ENCODE data around the gene ATG9A. TPM values are rescaled to one million over a fixed set of nuclear protein-coding genes. Genes with fewer than 3 reads are reported as not detected.

ATG9A gene
- total RNA-seq, 1 donor from 2014 or later: 59.0 TPM

DNA sequence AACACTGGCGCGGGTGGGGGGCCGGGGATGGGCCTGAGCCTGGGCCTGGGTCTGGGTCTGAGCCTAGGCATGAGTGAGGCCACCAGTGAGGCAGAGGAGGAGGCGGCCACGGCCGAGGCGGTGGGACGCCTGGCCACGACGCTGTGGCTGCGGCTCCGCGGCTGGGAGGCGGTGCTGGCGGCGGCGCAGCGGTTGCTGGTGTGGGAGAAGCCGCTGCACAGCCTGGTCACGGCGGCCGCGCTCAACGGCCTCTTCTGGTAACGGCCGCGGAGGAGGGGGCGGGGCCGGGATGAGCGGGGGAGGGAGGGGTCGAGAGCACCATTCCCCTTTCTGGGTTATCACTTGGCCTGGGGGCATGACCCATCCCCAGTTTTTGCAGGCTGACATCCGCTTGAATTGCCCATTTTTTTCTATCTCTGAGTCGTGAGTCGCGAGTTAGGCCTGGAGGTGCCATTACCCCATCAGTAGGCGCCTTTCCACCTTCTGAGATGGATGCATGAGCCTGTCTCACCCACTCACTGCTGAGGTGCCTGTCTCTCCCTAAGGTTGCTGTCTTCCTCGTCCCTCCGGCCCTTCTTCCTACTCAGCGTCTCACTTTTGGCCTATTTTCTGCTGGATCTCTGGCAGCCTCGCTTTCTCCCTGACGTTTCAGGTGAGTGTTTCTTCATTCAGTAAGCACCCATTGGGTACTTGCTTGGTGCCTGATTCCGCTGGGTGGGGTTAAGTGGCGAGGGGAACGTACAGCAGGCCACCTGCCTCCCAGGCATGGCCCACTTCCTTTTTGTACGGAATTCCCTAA lies 50.9 kb downstream of the ATG9A start:
- DNase-seq (ENCODE audit: low spot score): no peak

DNA sequence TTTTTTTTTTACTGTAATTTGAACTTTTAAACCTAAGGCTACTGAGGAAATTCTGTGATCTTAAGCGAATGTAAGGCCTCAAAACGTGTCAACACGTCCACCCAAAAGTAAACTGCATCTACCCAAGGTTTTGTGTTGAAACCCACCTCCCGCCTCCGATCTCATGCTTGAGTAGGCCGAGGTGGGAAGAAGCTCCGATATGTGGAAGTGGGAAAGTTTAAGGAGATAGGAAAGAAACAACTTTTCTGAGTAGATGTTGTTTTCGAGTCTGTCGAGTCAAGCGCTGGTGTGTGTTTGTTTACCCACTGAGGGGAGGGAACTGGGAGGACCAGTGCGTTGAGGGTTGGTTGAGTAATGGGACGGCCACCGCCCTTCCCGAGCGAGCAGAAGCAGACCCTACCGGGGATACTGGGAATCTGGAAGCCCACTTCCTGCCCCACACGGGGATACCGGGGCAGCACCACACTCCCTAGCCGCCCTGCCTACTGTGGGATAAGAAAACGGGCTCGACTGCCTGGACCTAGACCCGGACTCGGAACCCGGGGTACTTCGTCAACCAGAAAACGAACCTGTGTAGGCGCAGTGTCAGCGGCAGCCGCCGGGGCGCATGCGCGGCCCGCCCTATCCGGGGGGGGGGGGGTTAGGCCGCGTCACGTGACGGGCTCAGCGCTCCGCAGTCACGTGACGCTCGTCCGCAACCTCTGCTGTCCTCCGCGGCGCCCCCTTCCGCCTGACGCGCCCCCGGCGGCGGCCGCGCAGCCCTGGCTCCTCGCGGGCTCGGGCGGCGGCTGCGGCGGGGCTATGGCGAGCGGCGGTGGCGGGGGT lies 51.7 kb downstream of the ATG9A start, which contains the start of gene RETREG2:
TSS of gene RETREG2 (plus strand) at position 724 of the 825 bp plus-strand sequence. CDS start at position 802, 78 bp downstream.
- peak; percentile 94 for DNase-seq (ENCODE audit: low spot score)

- DNase-seq (ENCODE audit: low spot score): peak; percentile 95
Observed at GRCh38 chr2:219176818-219177551, 52.5 kb downstream of the ATG9A start, which contains the start of gene CNPPD1. Gene CNPPD1 (minus strand): TSS chr2:219176925. CDS start chr2:219176828, 97 bp downstream.

- DNase-seq (ENCODE audit: low spot score): no peak
Observed at GRCh38 chr2:219175928-219176817, 53.3 kb downstream of the ATG9A start.

GRCh38 chr2:219175486-219175885 lies 54.0 kb downstream of the ATG9A start:
- DNase-seq (ENCODE audit: low spot score): no peak

- no peak for DNase-seq (ENCODE audit: low spot score)
Observed at GRCh38 chr2:219174801-219175200, 54.6 kb downstream of the ATG9A start.

DNA sequence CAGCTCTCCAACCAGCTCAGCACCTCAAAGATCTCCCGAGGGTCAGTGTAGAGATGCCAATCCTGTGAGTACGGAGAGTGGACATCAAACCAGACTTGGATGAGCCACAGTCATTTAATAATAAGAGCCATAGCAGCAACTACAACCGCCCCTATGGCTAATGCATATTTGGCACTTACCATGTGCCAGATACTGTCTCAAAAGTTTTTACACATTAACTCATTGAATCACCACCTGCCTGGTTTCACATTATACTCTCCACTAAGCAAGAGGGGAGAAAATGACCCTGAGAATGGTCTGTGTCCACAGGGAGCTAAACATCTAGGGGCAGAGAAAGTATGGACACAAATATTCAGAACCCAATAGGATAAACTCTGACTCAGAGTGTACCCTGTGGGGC lies 55.3 kb downstream of the ATG9A start:
- no peak for DNase-seq (ENCODE audit: low spot score)

DNA sequence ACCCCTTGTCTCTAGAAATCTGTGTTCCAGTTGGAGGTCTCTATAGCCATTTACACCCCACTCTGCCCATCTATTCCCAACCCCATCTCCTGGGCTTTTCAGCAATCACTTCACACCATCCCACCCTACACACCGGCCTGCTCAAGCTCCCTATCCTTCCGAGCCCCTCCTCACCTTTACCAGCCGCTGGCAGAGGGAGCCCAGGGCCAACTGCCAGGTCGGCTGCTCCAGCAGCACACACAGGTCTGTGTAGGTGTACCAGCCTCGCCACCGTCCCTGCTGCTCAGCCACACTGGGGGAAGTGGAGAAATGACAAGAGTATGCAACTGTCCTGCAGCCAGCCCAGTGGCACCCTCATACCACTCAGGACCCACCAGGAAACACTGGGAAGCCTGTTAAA lies 56.3 kb downstream of the ATG9A start:
- DNase-seq (ENCODE audit: low spot score): no peak

DNA sequence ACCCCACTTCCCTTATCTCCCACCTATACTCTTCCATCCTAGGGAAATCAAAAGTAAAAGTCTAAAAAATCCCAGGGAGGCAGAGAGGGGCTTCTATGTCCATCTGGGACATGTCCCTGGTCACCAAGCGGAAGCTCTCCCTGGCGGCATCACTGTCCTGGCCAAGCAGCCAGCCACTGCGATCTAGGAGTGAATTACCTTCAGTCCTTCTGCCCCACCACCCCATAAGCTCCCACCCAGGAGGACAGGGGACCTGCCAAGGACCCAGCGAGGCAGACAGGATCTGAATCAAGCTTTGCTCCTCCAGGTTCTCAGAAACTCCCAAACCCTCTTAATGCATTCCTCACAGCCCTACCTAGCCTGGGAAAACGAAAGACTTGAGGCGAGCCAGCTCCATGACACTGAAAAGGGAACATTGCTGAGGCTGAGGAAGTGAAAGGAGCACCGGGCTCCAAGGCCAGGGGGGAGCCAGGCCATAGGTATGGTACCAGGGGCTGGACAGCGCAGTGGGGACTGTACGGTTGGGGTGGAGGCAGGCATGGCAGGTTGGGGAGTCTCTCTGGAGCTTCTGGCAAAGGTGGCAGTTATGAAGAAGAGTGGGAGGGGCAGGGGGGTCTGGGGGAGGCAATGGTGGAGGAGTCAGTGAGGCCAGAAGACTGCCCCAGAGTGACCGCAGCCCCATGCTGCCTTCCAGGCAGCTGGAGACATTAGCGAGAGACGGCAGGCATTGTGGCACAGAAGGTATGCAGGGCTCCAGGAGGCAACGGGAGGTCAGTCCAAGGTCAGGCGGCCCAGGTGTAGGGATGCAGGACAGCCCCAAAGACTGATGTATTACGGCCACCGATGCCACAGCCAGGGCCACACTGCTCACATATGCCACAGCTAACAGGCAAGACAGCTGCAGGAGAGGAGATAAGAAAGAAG lies 56.9 kb downstream of the ATG9A start:
- DNase-seq (ENCODE audit: low spot score): no peak

- DNase-seq (ENCODE audit: low spot score): no peak
Observed at GRCh38 chr2:219171231-219171651, 58.2 kb downstream of the ATG9A start.

- no peak for DNase-seq (ENCODE audit: low spot score)
Observed at GRCh38 chr2:219169930-219170654, 59.3 kb downstream of the ATG9A start, which contains the start of gene SLC23A3. Gene SLC23A3 (minus strand): TSS chr2:219170029. CDS start chr2:219169984, 45 bp downstream.

Other genes starting within 250 kb of the ATG9A start
- gene FEV, start 244.5 kb downstream of the ATG9A start, total RNA-seq: not detected
- not detected for gene CRYBA2, start 236.2 kb downstream of the ATG9A start, total RNA-seq
- gene CFAP65, start 188.1 kb downstream of the ATG9A start, total RNA-seq: not detected
- 0.26 TPM for gene IHH, start 168.7 kb downstream of the ATG9A start, total RNA-seq
- gene NHEJ1, start 68.8 kb downstream of the ATG9A start, total RNA-seq: 13.8 TPM
- gene SLC23A3, start 59.6 kb downstream of the ATG9A start, total RNA-seq: 0.93 TPM
- 82.8 TPM for gene CNPPD1, start 52.7 kb downstream of the ATG9A start, total RNA-seq
- 68.1 TPM for gene RETREG2, start 51.4 kb downstream of the ATG9A start, total RNA-seq
- 31.3 TPM for gene ZFAND2B, start 22.9 kb downstream of the ATG9A start, total RNA-seq
- gene ABCB6, start 10.7 kb downstream of the ATG9A start, total RNA-seq: 36.5 TPM
- gene ANKZF1, start 170 bp upstream of the ATG9A start, total RNA-seq: 15.9 TPM
- gene GLB1L, start 15.8 kb upstream of the ATG9A start, total RNA-seq: 13.5 TPM
- 16.1 TPM for gene STK16, start 15.8 kb upstream of the ATG9A start, total RNA-seq
- gene TUBA4B, start 23.6 kb upstream of the ATG9A start, total RNA-seq: not detected
- 21.7 TPM for gene TUBA4A, start 24.3 kb upstream of the ATG9A start, total RNA-seq
- gene DNAJB2, start 49.7 kb upstream of the ATG9A start, total RNA-seq: 67.5 TPM
- not detected for gene PTPRN, start 79.8 kb upstream of the ATG9A start, total RNA-seq
- not detected for gene RESP18, start 103.1 kb upstream of the ATG9A start, total RNA-seq
- 78.6 TPM for gene DNPEP, start 158.3 kb upstream of the ATG9A start, total RNA-seq
- gene DES, start 188.7 kb upstream of the ATG9A start, total RNA-seq: 62.5 TPM
- 4.7 TPM for gene SPEG, start 205.2 kb upstream of the ATG9A start, total RNA-seq

Measured in mesenteric fat pad (tissue), 1 donor.